Stimulated activated CD8-positive, alpha-beta memory T cell treated with anti-CD3 and anti-CD28 coated beads, Interleukin-15, amount 100 ng/mL, for 4 hours (primary cell): ENCODE results near the gene G0S2.

Experiments used
- DNase-seq, 2 donors: peaks; one replicate each; pipeline ENCODE4 v3.0.0-alpha.2; 2020; ENCODE audit warnings: low read depth in 2 of 2

Gene G0S2, protein sequence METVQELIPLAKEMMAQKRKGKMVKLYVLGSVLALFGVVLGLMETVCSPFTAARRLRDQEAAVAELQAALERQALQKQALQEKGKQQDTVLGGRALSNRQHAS

DNA sequence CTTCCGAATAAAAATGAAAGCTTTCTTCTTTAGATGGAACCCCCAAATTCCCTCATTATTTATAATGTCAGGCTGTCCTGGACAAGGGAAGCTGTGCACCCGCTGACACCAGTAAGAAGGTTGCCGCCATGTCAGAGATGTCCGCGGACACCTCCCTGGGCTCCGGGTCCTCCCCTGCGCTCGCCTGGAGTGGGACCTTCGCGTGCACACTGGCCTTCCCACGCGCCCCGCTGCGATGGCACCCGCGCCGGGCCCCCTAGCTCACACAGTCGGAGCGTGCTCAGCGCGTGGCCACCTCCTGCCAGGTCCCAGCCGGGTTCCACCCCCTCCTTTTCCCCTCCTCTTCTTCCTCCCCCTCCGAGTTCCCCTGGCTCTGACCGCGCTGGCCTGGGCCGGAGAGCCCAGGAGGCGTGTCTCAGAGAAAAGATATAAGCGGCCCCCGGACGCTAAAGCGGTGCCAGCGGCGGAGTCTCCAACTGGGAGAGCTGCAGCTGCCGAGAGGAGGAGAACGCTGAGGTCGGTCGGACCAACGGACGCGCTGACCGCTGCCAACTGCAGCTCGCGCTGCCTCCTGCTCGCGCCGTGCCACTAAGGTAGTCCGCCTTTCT, at the start of gene G0S2:
Gene G0S2, plus strand, starts transcription at position 456 of the 608 bp plus-strand sequence. CDS start 273 bp downstream, outside the sequence.
- DNase-seq: no peak

- no peak for DNase-seq
These were observed 49.4 kb upstream of the G0S2 start for GRCh38 chr1:209625791-209626285.

DNA sequence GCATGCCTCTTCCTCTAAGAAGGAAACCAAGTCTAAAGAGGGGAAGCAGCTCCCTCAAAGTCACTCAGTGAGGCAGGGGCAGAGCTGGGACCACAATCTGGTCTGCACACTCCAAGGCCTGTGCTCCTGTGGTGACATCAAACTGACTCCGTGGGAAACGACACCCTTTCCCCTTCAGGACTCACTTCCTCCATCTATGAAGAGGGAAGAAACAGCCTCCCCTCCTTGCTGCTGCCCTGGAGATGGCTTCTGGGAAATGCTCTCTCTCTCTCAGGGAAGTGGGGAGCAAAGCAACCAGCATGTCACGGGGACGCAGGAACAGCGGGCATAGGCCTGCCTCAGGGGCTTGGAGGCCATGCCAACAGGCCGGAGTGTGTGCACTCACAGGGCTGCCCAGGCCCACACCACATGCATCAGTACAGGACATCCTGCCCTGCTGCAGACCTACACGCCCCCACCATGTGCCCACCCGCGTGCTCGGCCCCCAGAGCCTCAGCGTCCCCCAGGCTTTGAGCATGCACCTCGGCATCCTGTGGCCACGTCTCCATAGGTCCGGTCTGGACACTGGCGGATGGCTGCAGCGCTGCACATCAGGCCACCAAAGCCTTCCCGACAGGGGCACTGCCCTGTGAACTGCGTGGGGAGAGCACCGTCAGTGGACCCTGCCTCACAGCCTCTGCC, 48.7 kb upstream of the G0S2 start:
- DNase-seq: no peak

GRCh38 chr1:209627027-209627731, 48.0 kb upstream of the G0S2 start:
- DNase-seq: no peak

DNA sequence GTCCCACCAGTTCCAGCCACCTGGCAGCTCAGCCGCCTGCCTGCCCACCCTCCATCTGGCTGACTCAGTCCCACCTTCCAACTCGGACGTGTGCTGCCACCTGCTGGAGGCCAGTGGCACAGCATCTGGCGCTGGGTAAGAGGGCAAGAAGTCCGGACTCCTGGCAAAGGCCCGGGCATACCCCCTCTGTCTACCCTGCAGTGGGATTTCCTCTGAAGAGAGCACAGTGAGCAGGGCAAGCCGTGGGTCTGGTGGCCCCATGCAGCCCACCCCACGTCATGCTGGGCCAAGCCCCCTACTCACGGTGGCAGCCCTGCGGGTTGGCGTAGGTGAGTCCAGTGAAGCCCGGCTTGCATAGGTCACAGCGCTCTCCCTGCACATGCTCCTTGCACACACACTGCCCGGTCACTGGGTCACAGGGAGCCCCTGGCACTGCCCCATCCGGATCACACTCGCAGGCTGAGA, 47.4 kb upstream of the G0S2 start:
- DNase-seq: peak; percentile 45 to 54

GRCh38 chr1:209628618-209629299, 46.5 kb upstream of the G0S2 start:
- no peak for DNase-seq

DNA sequence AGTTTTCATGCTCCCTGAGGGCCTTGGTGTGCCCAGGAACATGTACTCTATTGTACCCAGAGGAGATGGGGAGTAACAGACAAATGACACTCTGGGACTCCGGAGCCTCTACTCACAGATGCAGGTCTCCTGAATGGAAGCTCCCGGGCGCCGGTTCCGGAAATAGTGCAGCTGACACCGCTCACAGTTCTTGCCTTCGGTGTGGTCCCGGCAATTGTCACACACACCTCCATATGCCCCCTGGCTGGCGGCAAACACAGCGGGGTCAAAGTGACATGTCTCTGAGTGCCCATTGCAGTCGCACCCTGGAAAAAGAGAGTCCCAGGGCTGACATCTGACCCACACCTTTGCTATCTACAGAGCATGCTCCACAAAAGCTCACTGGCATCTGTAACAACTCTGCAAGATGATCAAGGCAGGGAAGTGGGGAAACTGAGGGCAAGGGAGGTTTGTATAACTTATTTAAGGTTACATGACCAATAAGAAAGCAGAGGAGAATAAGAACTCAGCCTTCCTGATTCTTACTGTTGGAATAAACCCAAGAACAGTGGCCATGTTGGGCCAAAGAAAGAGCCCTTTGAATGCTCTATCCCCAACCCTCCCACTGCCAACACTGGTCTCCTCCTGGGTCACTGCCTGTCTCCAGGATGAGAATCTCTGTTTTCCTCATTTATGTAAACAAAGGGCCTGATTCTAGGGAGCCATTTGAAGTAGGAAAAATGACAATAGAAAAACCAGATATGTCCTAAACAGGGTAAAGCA, 45.4 kb upstream of the G0S2 start:
- no peak for DNase-seq

GRCh38 chr1:209630383-209631225, 44.6 kb upstream of the G0S2 start:
- DNase-seq: no peak

DNA sequence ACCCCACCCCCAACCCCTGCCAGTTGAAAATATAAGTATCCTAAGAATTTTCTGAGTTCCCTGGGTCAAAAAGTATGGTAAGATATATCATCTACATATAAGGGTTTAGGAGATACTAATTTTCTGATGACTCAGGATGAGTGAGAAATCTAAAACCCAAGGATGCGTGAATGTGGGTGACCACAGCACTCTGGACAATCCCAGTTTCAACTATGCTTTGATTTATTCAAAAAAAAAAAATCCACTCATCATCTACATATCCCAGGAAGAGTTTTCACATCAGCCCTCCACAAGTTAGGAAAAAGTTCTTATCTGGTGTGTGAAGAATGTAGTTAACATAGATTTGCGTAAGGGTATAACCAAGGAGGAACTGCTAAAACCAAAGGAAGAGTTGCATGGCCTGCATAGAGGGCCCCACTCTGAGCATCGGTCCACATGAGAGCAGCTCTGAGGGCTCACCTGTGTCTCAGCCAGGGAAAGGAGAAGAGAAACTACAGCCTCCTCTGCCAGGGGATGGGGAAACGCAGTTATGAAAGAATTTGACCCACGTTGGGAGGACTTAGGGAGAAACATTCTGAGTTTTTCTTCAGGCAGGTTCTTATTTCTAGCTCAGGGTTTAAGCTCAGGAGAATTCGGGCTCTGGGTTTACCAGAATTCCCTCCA, 41.7 kb upstream of the G0S2 start:
- no peak for DNase-seq

DNA sequence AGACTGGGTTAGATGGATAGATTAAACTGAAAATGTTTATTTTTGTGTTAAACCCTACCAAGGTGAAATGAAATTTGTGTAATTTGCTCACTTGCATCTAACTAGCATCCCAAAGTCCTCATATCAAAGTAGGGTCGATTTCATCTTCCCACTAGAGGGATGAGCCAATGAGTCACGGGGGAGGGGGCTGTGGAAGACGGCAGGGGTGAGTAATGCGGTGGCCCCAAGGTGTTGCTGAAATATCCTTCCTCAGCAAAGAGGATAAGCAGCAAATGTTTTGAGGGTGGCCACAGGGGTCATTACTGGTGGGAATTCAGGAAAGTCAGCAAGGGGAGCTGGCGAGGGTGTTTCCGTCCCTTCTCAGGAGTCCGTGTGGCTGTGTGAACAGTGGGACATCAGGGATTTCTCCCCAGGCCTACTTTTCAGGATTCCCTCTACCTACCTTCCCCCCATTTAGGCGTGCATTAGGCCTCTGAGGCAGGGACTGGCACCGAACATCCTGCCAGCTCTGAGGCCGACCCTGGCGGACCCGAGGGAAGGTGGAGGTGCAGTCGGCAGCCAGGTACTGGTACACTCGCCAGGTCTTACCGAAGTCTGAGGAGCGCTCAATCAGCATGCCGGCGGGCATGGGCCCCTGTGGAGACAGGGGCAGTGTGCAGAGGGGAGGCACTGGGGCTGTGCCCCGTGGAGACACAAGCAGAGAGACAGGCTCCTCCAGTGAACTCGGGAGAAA, 41.0 kb upstream of the G0S2 start:
- no peak for DNase-seq

DNA sequence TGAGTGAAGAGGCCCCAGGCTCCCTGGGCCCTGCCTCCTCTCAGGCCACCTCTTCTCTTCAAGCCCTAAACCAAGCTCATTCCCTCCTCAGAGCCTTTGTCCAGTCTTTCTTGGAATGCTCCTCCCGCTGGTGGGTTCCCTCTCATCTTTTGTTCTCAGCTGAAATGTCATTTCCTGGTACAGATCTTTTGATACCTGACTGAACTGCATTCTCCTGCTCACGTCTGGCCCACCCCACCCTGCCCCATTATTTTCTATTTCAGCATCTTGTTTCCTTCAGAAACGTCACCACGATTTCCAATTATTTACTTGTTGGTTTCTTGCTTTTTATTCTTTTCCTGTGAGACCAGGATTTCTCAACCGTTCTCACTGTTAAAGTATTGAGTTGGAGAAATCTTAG, 39.4 kb upstream of the G0S2 start:
- no peak for DNase-seq

GRCh38 chr1:209641832-209642172, 33.4 kb upstream of the G0S2 start:
- no peak for DNase-seq

DNA sequence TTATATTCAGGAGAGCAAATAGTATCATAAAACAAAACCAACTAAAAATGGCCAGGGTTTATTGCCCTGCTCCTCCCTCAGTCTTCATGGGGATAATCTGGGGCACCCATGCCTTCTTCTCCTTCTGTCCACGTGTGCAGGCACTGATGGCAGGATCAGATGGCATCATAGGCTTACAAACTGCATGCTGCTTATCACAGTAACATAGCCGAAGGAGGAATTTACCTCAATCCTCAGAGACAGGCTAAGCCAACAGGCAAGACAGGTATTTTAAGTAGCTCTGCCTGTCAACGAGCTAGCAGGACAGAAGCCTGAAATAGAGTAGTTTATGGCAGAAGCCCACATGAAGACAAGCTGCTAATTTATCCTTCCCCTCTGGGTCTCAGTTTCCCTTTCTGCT, 32.4 kb upstream of the G0S2 start:
- no peak for DNase-seq

DNA sequence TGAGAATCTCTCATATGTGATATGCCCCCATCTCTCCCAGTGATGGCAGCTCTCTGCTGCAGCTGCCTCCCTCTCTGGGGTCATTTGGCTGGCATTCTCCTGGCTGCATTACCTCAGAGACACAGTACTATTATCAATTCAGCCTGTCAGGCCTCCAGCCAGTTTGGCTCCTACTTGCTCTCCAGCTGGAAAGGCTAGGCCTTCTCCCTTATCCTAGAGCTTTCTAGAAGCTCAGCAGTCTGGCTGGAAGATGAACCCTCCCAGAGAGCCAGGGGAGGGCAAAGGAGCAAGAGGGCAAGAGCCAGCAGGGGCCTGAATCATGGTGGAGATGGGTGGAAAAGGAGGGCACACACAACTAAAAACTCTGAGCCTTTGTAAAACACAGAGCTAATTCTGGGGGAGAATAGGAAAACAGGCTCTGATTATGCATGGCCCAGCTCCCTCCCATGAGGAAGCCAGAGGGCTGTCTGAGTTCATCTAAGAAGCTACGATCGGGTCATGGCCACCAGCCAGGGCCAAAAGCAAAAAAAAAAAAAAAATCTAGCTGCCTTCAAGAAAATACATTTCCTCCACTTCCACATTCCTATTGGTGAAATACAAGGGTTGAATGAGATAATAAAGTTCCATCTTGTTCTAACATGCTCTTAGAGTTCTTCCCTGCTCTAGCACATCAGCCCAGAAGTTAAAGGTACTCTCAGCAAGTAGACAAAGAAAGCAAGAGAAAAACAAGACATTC, 31.8 kb upstream of the G0S2 start:
- no peak for DNase-seq

- DNase-seq: no peak
These were observed 29.4 kb upstream of the G0S2 start for GRCh38 chr1:209645574-209646452.

DNA sequence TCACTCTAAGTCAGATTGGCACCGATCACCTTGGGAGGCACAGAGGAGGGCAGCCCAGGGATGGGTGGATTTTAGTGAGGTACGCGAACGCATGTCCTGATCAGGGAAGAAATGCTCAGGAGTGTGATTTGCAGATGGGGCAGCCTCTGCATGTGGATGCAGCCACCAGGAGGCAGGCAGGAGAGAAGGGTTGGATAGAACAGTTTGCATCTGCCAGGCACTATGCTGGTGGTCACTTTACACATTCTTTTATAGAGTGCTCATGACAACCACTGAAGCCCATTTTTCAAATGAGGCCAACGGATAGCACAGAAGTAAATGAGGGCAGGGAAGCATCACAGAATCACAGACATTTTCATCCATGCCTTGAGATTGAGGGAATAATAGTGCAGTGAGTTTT, 28.7 kb upstream of the G0S2 start:
- DNase-seq: no peak

GRCh38 chr1:209647156-209647555, 28.1 kb upstream of the G0S2 start:
- no peak for DNase-seq
